Neuronal stem cell (in vitro differentiated cells): ENCODE data around the gene HIRIP3.

Source experiments
- DNase-seq: peaks from one replicate; pipeline ENCODE4 v3.0.0-alpha.2; 2013; ENCODE audit warnings: low spot score
- H2AFZ ChIP-seq: one replicate; pipeline ENCODE4 v1.6.1; 2013; ENCODE audit warnings: mild to moderate bottlenecking, low read length, inconsistent platforms
- H2AK5ac ChIP-seq: 2 replicates; pipeline ENCODE4 v1.6.1; 2013; ENCODE audit warnings: low read depth, mild to moderate bottlenecking, inconsistent platforms, low read length, moderate library complexity, mixed read lengths
- H2BK120ac ChIP-seq: 2 replicates; pipeline ENCODE4 v1.6.1; 2013; ENCODE audit warnings: low read depth, mild to moderate bottlenecking, inconsistent platforms, low read length, moderate library complexity, mixed read lengths
- H2BK12ac ChIP-seq: one replicate; pipeline ENCODE4 v1.6.1; 2013; ENCODE audit warnings: low read length, inconsistent platforms
- H2BK15ac ChIP-seq: 2 replicates; pipeline ENCODE4 v1.6.1; 2013; ENCODE audit warnings: mild to moderate bottlenecking, low read length, inconsistent platforms, mixed read lengths
- H2BK5ac ChIP-seq: one replicate; pipeline ENCODE4 v1.6.1; 2013; ENCODE audit warnings: inconsistent platforms, mild to moderate bottlenecking, low read length, moderate library complexity
- H3K14ac ChIP-seq: one replicate; pipeline ENCODE4 v1.6.1; 2013; ENCODE audit warnings: low read length, inconsistent platforms
- H3K18ac ChIP-seq: 2 replicates; pipeline ENCODE4 v1.6.1; 2013; ENCODE audit warnings: low read length, inconsistent platforms
- H3K23ac ChIP-seq: 2 replicates; pipeline ENCODE4 v1.6.1; 2013; ENCODE audit warnings: low read depth, mild to moderate bottlenecking, mixed read lengths, low read length, inconsistent platforms; ENCODE audit not compliant: poor library complexity
- H3K27ac ChIP-seq: replicated peaks from 3 replicates; pipeline ENCODE4 v1.5.1; 2013; ENCODE audit warnings: low read length, inconsistent platforms
- H3K27me3 ChIP-seq, 3 experiments: 2 replicates each; pipeline ENCODE4 v1.6.1; 2013; ENCODE audit warnings: low read length in 3 of 3, mild to moderate bottlenecking in 2 of 3, inconsistent platforms in 1 of 3, low read depth in 1 of 3, mixed read lengths in 1 of 3, moderate library complexity in 1 of 3; ENCODE audit not compliant: control insufficient read depth in 3 of 3, insufficient read depth in 3 of 3
- H3K36me3 ChIP-seq, 2 donors: replicated peaks in 1 of 2; 2 replicates each; pipeline ENCODE4 v1.6.1; 2013; ENCODE audit warnings: low read length in 2 of 2; ENCODE audit not compliant: control insufficient read depth in 2 of 2, insufficient read depth in 2 of 2
- H3K4ac ChIP-seq: 2 replicates; pipeline ENCODE4 v1.6.1; 2013; ENCODE audit warnings: inconsistent platforms, mild to moderate bottlenecking, low read length, moderate library complexity
- H3K4me1 ChIP-seq, 2 donors: 1 replicate in 1 of 2; 2 replicates in 1 of 2; pipeline ENCODE4 v1.6.1; 2013; ENCODE audit warnings: low read length in 2 of 2, low read depth in 1 of 2; ENCODE audit not compliant: control insufficient read depth in 2 of 2, insufficient read depth in 1 of 2
- H3K4me2 ChIP-seq: one replicate; pipeline ENCODE4 v1.6.1; 2013; ENCODE audit warnings: mild to moderate bottlenecking, low read length, inconsistent platforms; ENCODE audit not compliant: insufficient read depth, poor library complexity, severe bottlenecking
- H3K4me3 ChIP-seq, 2 donors: 2 replicates each; pipeline ENCODE4 v1.5.1; 2013; ENCODE audit warnings: low read length in 2 of 2, mild to moderate bottlenecking in 2 of 2, inconsistent platforms in 1 of 2, moderate library complexity in 1 of 2
- H3K79me1 ChIP-seq: one replicate; pipeline ENCODE4 v1.6.1; 2013; ENCODE audit warnings: low read depth, mild to moderate bottlenecking, inconsistent platforms, low read length, moderate library complexity
- H3K9ac ChIP-seq: one replicate; pipeline ENCODE4 v1.6.1; 2013; ENCODE audit warnings: mild to moderate bottlenecking, low read depth, low read length, inconsistent platforms; ENCODE audit not compliant: poor library complexity
- H3K9me3 ChIP-seq, 2 donors: replicated peaks in 1 of 2; 2 replicates each; pipeline versions ENCODE3 to v1.6.1; 2013; ENCODE audit warnings: low read length in 2 of 2, mild to moderate bottlenecking in 2 of 2, inconsistent platforms in 1 of 2, low read depth in 1 of 2, mixed read lengths in 1 of 2, moderate library complexity in 1 of 2; ENCODE audit not compliant: control insufficient read depth in 2 of 2, insufficient read depth in 1 of 2
- H4K8ac ChIP-seq: one replicate; pipeline ENCODE4 v1.6.1; 2013; ENCODE audit warnings: low read depth, mild to moderate bottlenecking, inconsistent platforms, low read length, moderate library complexity
- H4K91ac ChIP-seq: one replicate; pipeline ENCODE4 v1.6.1; 2013; ENCODE audit warnings: low read length, low read depth, mild to moderate bottlenecking, inconsistent platforms; ENCODE audit not compliant: poor library complexity
- WGBS, 2 donors: extraction: QIAGEN DNeasy Blood & Tissue Kit; methylation state at CpG; one replicate each; pipeline ENCODE4 v1.1.7; 2013; ENCODE audit warnings: missing lambda C conversion rate in 2 of 2, mixed read lengths in 1 of 2; ENCODE audit not compliant: insufficient read length in 2 of 2, insufficient replicate concordance in 1 of 2; ENCODE audit errors: extremely low coverage in 2 of 2; 5-methylcytosine and 5-hydroxymethylcytosine counted together

The HIRIP3 gene

DNA sequence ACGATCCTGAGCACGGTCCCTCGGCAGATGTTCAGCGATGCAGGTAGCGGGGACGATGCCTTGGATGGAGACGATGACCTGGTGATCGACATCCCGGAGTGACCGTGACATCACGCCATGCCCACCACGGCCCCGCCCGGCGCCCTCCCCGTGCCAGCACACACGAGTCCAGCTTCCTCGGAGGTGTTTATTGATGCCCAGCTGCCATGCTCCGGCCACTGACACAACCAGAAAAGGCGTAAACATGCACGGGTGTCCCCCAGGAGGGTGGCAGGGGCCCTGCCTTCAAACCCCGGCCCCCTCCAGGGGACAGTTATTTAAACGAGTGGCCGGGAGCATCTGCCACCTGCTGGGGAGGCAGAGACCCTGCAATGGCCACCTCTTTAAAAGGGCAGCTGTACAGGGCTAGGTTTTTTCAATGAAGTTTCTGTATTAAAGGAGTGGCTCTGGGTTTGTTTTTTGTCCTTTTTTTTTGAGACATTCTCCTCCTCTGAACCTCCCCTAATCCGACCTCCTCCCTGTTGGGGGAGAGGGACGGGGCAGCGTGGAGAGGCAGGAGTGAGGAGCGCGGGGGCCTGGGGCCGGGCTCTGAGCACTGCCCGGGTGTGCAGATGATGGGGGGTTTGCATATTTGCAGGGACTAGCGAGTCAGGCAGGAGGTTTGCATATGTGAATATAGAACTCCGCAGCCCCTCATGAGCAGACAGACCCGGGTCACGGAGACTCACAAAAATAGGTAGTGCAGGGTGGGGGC, 10.1 kb upstream of the HIRIP3 start:
- no peak overlapping the region for H2AFZ ChIP-seq
- H3K14ac ChIP-seq, result no peak overlapping the region
- no peak overlapping the region for H3K4me3 ChIP-seq
- no peak overlapping the region for H4K91ac ChIP-seq
- H2AK5ac ChIP-seq, result no peak overlapping the region
- no peak for DNase-seq
- WGBS, 2 donors, result no CpG with 5 or more reads among the region's 35 CpGs
- H3K4me1 ChIP-seq, result peaks cover 5 to 8% of the 10 kb centered on the region in 2 donors
- H3K9ac ChIP-seq, result no peak overlapping the region
- peaks cover 0 to 6% (median 6%) of the 10 kb centered on the region in 3 experiments for H3K27me3 ChIP-seq
- peak overlapping the region; percentile 52 for H3K23ac ChIP-seq
- peaks cover 6% of the 10 kb centered on the region for H3K79me1 ChIP-seq
- no peak overlapping the region for H3K4ac ChIP-seq
- no peak overlapping the region for H2BK120ac ChIP-seq
- no peak overlapping the region for H2BK5ac ChIP-seq
- H4K8ac ChIP-seq, result no peak overlapping the region
- no peak overlapping the region for H2BK15ac ChIP-seq
- H2BK12ac ChIP-seq, result no peak overlapping the region
- no peaks in the 10 kb centered on the region for H3K9me3 ChIP-seq
- H3K36me3 ChIP-seq, result peaks cover 16 to 37% of the 10 kb centered on the region in 2 donors
- no peak overlapping the region for H3K27ac ChIP-seq
- no peak overlapping the region for H3K4me2 ChIP-seq
- H3K18ac ChIP-seq, result no peak overlapping the region

DNA sequence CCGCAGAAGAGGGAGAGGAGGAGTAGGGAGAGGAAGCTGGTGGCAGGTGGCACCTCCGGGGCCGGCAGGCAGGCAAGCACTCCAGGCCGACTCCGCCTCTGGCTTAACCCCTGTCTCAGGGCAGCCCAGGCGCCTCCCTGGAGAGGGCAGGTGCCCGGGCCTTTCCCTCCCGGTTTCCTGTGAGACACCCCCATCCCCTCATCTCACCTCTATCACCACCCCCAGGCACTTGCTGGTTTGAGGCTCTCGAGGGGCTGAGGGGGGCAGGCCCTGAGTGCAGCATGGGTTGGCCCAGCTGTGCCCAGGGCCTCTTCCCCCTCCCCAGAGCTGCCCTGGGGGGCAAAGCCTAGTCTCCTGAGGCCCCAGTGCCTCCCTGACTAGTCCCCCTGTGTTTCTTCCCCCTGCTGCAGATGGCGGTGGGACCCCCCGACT, 9.4 kb upstream of the HIRIP3 start:
- peaks cover 16 to 44% of the 10 kb centered on the region in 2 donors for H3K36me3 ChIP-seq
- H2BK5ac ChIP-seq, result no peak overlapping the region
- no peak overlapping the region for H4K91ac ChIP-seq
- no peak overlapping the region for H2BK12ac ChIP-seq
- WGBS, 2 donors, result no CpG with 5 or more reads among the region's 11 CpGs
- H2AK5ac ChIP-seq, result peak overlapping the region; percentile 46
- no peaks in the 10 kb centered on the region for H3K9me3 ChIP-seq
- H3K18ac ChIP-seq, result no peak overlapping the region
- no peak overlapping the region for H2BK120ac ChIP-seq
- H2AFZ ChIP-seq, result no peak overlapping the region
- no peak for DNase-seq
- peak overlapping the region; percentile 73 for H3K23ac ChIP-seq
- H3K27me3 ChIP-seq, result no peaks in the 10 kb centered on the region
- peaks cover 0 to 1% of the 10 kb centered on the region in 2 donors for H3K4me1 ChIP-seq
- peak overlapping the region; percentile 70 for H3K9ac ChIP-seq
- H3K79me1 ChIP-seq, result peaks cover 6% of the 10 kb centered on the region
- no peak overlapping the region for H3K4me2 ChIP-seq
- H3K4ac ChIP-seq, result no peak overlapping the region
- H3K4me3 ChIP-seq, result no peak overlapping the region
- no peak overlapping the region for H2BK15ac ChIP-seq
- no peak overlapping the region for H3K27ac ChIP-seq
- H3K14ac ChIP-seq, result peak overlapping the region; percentile 8
- no peak overlapping the region for H4K8ac ChIP-seq

DNA sequence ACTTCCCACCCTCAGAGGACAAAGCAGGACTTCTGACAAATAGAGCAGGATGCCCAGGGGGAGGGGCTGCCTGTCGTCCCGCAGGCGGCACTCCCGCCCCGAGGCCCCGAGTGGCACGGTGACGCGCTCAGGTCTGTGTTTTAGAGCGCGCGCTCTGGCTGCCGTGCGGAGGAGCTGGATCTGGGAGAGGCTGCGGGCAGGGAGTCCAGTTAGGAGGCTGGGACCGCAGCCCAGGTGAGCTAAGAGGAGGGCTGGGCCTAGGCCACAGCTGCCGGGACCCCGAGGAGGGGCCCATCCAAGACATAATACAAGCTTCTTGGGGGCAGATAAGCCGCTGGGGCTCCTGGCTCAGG, 9.0 kb upstream of the HIRIP3 start:
- H4K91ac ChIP-seq, result no peak overlapping the region
- H3K14ac ChIP-seq, result no peak overlapping the region
- no peak overlapping the region for H2BK12ac ChIP-seq
- no peak overlapping the region for H3K4me2 ChIP-seq
- WGBS, 2 donors, result no CpG with 5 or more reads among the region's 19 CpGs
- no peaks in the 10 kb centered on the region for H3K4me1 ChIP-seq
- peak overlapping the region; percentile 46 for H2AK5ac ChIP-seq
- H3K23ac ChIP-seq, result peak overlapping the region; percentile 73
- H3K79me1 ChIP-seq, result peaks cover 6% of the 10 kb centered on the region
- no peak overlapping the region for H3K4me3 ChIP-seq
- H2BK5ac ChIP-seq, result peak overlapping the region; percentile 39
- H2BK15ac ChIP-seq, result no peak overlapping the region
- peak overlapping the region; percentile 53 for H3K4ac ChIP-seq
- H2BK120ac ChIP-seq, result no peak overlapping the region
- no peak overlapping the region for H3K27ac ChIP-seq
- peaks cover 19 to 48% of the 10 kb centered on the region in 2 donors for H3K36me3 ChIP-seq
- DNase-seq, result no peak
- H3K27me3 ChIP-seq, result no peaks in the 10 kb centered on the region
- H4K8ac ChIP-seq, result no peak overlapping the region
- H3K18ac ChIP-seq, result no peak overlapping the region
- no peaks in the 10 kb centered on the region for H3K9me3 ChIP-seq
- H2AFZ ChIP-seq, result no peak overlapping the region
- H3K9ac ChIP-seq, result no peak overlapping the region

DNA sequence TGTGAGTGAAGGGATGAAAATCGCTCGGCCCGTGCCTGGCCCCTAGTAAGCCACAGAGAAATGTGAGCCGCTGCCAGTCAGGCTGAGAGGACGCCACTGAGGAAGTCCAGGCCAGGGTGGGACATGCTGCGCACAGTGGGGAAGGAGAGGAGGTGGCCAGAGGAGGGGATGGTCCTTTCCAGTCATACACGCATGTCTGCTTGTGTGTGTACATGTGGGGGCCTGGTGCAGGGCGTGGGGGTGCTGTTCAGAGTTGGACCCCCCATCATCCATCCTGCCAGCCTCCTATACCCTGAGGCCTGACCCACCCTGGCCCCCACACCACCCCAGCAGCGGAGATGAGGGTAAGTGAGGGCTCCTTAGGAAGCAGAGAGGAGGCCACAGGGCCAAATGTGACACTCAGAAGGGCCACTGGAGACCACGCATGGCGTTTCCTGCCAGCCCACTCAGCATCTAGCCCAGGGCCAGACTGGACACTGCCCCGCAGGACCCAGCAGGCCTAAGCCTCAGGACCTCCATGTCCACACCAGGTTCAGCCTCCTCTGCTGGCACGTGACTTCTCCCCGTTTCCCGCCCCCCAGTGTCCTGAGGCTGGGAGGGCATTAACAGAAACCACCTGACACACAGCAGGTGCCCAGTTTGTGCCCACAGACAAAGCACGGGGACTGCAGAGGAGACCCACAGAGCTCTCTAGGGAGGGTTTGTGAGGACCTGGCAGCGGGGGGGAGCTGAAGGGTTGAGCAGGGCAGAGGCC, 8.4 kb upstream of the HIRIP3 start:
- no CpG with 5 or more reads among the region's 17 CpGs for WGBS, 2 donors
- no peak overlapping the region for H4K8ac ChIP-seq
- H2BK120ac ChIP-seq, result no peak overlapping the region
- DNase-seq, result no peak
- no peak overlapping the region for H3K18ac ChIP-seq
- peaks cover 6% of the 10 kb centered on the region for H3K79me1 ChIP-seq
- H3K36me3 ChIP-seq, result peaks cover 19 to 53% of the 10 kb centered on the region in 2 donors
- peak overlapping the region; percentile 78 for H3K9ac ChIP-seq
- H3K14ac ChIP-seq, result no peak overlapping the region
- no peak overlapping the region for H3K4me2 ChIP-seq
- no peaks in the 10 kb centered on the region for H3K9me3 ChIP-seq
- no peak overlapping the region for H2AFZ ChIP-seq
- no peaks in the 10 kb centered on the region for H3K27me3 ChIP-seq
- no peak overlapping the region for H2BK15ac ChIP-seq
- peak overlapping the region; percentile 53 for H3K4ac ChIP-seq
- H3K23ac ChIP-seq, result no peak overlapping the region
- H3K27ac ChIP-seq, result no peak overlapping the region
- peak overlapping the region; percentile 46 for H2AK5ac ChIP-seq
- H4K91ac ChIP-seq, result no peak overlapping the region
- no peak overlapping the region for H2BK12ac ChIP-seq
- peak overlapping the region; percentile 39 for H2BK5ac ChIP-seq
- no peak overlapping the region for H3K4me3 ChIP-seq
- no peaks in the 10 kb centered on the region for H3K4me1 ChIP-seq
